K562 (cell line): ENCODE results near the gene VPS16. TPM values are rescaled to one million over a fixed set of nuclear protein-coding genes. Genes with fewer than 3 reads are reported as not detected.

Experiments
- DDX20 ChIP-seq: fragments of 450-650 bp; IDR thresholded peaks from 2 replicates; pipeline ENCODE4 v1.6.1; 2016; ENCODE audit warnings: missing genetic modification characterization, low read depth, mild to moderate bottlenecking, missing compliant biosample characterization, moderate library complexity
- FOXP4 ChIP-seq: sonication (generic); formaldehyde crosslinking; IDR thresholded peaks from 2 replicates; pipeline ENCODE4 v1.8.0; 2022; ENCODE audit warnings: mild to moderate bottlenecking, missing genetic modification reagents, borderline replicate concordance
- MGA ChIP-seq: fragments of 450-650 bp; IDR thresholded peaks from 2 replicates; pipeline ENCODE4 v1.6.1; 2016; ENCODE audit warnings: mild to moderate bottlenecking, moderate library complexity
- NCOA1 ChIP-seq: fragments of 450-650 bp; IDR thresholded peaks from 2 replicates; pipeline ENCODE4 v1.6.1; 2016; ENCODE audit warnings: low read depth
- NR0B1 ChIP-seq: fragments of 450-650 bp; IDR thresholded peaks from one replicate; pipeline ENCODE4 v1.6.1; 2018; ENCODE audit warnings: mild to moderate bottlenecking, moderate library complexity; ENCODE audit not compliant: partially characterized antibody
- NR1H2 ChIP-seq: sonication (generic); formaldehyde crosslinking; IDR thresholded peaks from 2 replicates; pipeline ENCODE4 v1.4.0; 2020; ENCODE audit warnings: mild to moderate bottlenecking, missing genetic modification reagents
- SP1 ChIP-seq: sonication (generic); formaldehyde crosslinking; IDR thresholded peaks from 2 replicates; pipeline ENCODE4 v1.8.1; 2022; ENCODE audit warnings: mild to moderate bottlenecking, missing genetic modification reagents
- SRSF9 ChIP-seq: fragments of 200-400 bp; formaldehyde crosslinking; IDR thresholded peaks from 2 replicates; pipeline ENCODE4 v1.6.1; 2017; ENCODE audit warnings: low read depth, low read length, borderline replicate concordance
- ZFX ChIP-seq: sonication (generic); formaldehyde crosslinking; IDR thresholded peaks from 2 replicates; pipeline ENCODE4 v1.8.0; 2022; ENCODE audit warnings: mild to moderate bottlenecking, missing genetic modification reagents, moderate library complexity
- ZNF395 ChIP-seq: fragments of 200-800 bp; sonication (Bioruptor generic); IDR thresholded peaks from 2 replicates; pipeline ENCODE4 v1.6.1; 2017; ENCODE audit warnings: missing genetic modification characterization, missing compliant biosample characterization
- polyA plus RNA-seq, 8 experiments: library from polyadenylated mRNA; depleted of rRNA in 4 of 8; stranded (reverse) in 5 of 8; unstranded in 3 of 8; fragments of >200 nt; fragmentation: Nextera tagmentation in 2 of 8; fragmentation: Illumina TruSeq in 1 of 8; extraction: Ambion mirVana in 2 of 8; extraction: Trizol in 1 of 8; gene quantifications; 2 replicates each; pipeline versions ENCODE4 v1.2.1 to v1.2.3, GENCODE V29; 2011 to 2014; ENCODE audit warnings: inconsistent platforms in 1 of 8, missing spikeins in 1 of 8
- total RNA-seq, 7 experiments: library from RNA; depleted of rRNA in 6 of 7; stranded (reverse); fragments of >200 nt in 6 of 7; fragmentation: Illumina TruSeq in 2 of 7; extraction: Trizol in 2 of 7; gene quantifications; 2 replicates each; pipeline versions ENCODE4 v1.2.1 to v1.2.3, GENCODE V29; 2011 to 2021; ENCODE audit warnings: low replicate concordance in 1 of 7

Gene VPS16
- total and polyA plus RNA-seq, 9 of the 15 experiments (the other 6 are each of a cell fraction or from before 2014, with no cell fraction given), result 6.8 to 24.7 (median 14.0) TPM

- TF ChIP-seq MGA, result no peak
- peak; percentile 22; the same call in 1 of the 2 replicates for TF ChIP-seq NCOA1
- TF ChIP-seq ZNF395 (CRISPR knock-in tag), result no peak
- no peak for TF ChIP-seq NR0B1
- TF ChIP-seq SRSF9, result no peak
- TF ChIP-seq SP1 (CRISPR knock-in tag), result no peak
- no peak for TF ChIP-seq FOXP4 (CRISPR knock-in tag)
- TF ChIP-seq ZFX (CRISPR knock-in tag), result no peak
- TF ChIP-seq DDX20 (tag), result no peak
- no peak for TF ChIP-seq NR1H2 (CRISPR knock-in tag)
Measured at GRCh38 chr20:2800521-2801285, 39.8 kb upstream of the VPS16 start, which contains the start of gene CPXM1 (continued).
